ENCODE results near the gene LRRC73. TPM values are rescaled to one million over a fixed set of nuclear protein-coding genes. Genes with fewer than 3 reads are reported as not detected.
"Not testable (repeated sequence)": the region's sequence is repeated elsewhere in the genome, so short reads cannot be mapped to it uniquely, and the experiment has no call there.

Gene LRRC73
- total RNA-seq, 2 donors from 2014 or later = 0.32 to 0.43 TPM

DNA sequence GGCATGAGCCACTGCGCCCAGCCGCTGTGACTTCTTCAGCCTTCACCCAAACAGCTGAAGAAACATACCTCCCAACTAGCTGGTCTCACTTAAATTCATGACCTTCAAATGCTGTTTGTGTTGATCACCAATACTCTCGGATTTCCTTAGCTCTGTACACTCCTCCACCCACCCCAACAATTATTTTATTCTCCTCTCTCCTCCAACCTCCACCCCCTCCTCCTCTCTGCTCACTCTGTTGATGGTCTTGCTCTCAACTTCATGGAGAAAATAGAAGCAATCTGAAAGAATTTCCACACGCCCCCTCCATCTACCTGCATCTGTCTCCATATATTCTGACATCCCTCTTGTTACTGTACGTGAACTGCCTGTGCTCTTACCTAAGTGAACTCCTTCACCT is 48.2 kb downstream of the LRRC73 start:
- no peaks in the 10 kb centered on the region for H3K9me3 Mint-ChIP-seq
- no peak for DNase-seq
- peaks cover 36% of the 10 kb centered on the region for H3K27me3 Mint-ChIP-seq (ENCODE audit: low read depth)
- H3K27ac Mint-ChIP-seq = no peak overlapping the region
- H3K36me3 Mint-ChIP-seq (ENCODE audit: insufficient read depth in 2 of 2) = no peaks in the 10 kb centered on the region
- no peak for ATAC-seq (replicated peaks in 1 of 2)
- no peak overlapping the region for H3K4me3 Mint-ChIP-seq
- H3K4me1 Mint-ChIP-seq (ENCODE audit: low read depth) = no peaks in the 10 kb centered on the region

DNA sequence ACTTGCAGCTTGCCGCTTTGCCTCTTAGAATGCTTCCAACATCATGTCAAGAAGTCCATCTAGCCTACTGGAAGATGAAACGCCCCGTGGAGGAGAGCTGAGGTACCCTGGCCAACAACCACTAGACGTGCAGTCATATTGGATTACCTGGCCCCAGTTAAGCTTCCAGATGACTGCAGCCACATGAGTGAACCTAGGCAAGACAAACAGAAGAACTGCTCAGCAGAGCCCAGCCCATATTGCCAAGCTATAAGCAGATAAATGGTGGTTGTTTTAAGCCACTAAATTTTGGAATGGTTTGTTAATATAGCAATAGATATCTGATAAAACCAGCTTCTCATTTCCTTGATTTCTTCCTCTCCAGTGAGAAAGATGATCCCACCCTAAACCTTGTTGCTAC is 50.1 kb downstream of the LRRC73 start:
- peaks cover 4 to 5% of the 10 kb centered on the region in 2 donors for H3K36me3 Mint-ChIP-seq (ENCODE audit: insufficient read depth in 2 of 2)
- no peaks in the 10 kb centered on the region for H3K9me3 Mint-ChIP-seq
- no peak for DNase-seq
- peaks cover 40% of the 10 kb centered on the region for H3K27me3 Mint-ChIP-seq (ENCODE audit: low read depth)
- H3K4me3 Mint-ChIP-seq = no peak overlapping the region
- peaks cover 9% of the 10 kb centered on the region for H3K4me1 Mint-ChIP-seq (ENCODE audit: low read depth)
- no peak overlapping the region for H3K27ac Mint-ChIP-seq
- ATAC-seq (replicated peaks in 1 of 2) = no peak

DNA sequence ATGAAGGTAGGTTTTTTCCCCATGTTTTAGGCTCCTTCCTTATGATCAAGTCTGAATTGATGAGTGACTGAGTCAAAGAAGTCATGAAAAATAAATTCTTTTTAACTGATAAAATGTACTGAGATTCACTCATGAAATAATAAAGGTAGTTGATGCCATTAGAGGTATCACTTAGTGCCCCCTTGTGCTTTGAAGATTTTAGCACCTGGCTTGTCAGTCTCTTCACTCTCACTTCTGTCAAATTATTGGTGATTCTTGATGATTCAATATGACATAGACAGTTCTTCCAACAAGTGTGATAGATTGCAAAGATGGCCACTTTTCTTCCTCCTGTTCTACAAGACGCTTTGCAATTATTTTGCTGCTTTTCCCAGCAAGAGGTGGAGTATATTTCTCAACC is 50.6 kb downstream of the LRRC73 start:
- peaks cover 40% of the 10 kb centered on the region for H3K27me3 Mint-ChIP-seq (ENCODE audit: low read depth)

DNA sequence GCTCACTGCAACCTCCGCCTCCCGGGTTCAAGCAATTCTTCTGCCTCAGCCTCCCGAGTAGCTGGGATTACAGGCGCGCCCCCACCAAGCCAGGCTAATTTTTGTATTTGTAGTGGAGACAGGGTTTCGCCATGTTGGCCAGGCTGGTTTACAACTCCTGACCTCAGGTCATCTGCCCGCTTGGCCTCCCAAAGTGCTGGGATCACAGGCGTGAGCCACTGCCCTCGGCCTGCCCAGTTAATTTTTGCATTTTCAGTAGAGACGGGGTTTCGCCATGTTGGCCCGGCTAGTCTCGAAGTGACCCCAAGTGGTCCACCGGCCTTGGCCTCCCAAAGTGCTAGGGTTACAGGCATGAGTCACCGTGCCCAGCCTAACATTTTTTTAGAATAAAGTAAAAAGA is 52.0 kb downstream of the LRRC73 start:
- Mint-ChIP-seq H3K4me1 (ENCODE audit: low read depth) (peaks cover 17% of the 10 kb centered on the region), H3K27me3 (ENCODE audit: low read depth) (peaks cover 36% of the 10 kb centered on the region)
- H3K4me3 Mint-ChIP-seq; ATAC-seq (replicated peaks in 1 of 2); H3K36me3 Mint-ChIP-seq (ENCODE audit: insufficient read depth in 2 of 2); H3K27ac Mint-ChIP-seq; H3K9me3 Mint-ChIP-seq; DNase-seq: not testable (repeated sequence)

More for the DNA sequence above, 50.6 kb downstream of the LRRC73 start:
- DNase-seq (no peak), ATAC-seq (replicated peaks in 1 of 2) (no peak)
- peaks cover 9% of the 10 kb centered on the region for H3K4me1 Mint-ChIP-seq (ENCODE audit: low read depth)
- no peak overlapping the region for H3K27ac Mint-ChIP-seq
- no peak overlapping the region for H3K4me3 Mint-ChIP-seq
- no peaks in the 10 kb centered on the region for H3K9me3 Mint-ChIP-seq
- H3K36me3 Mint-ChIP-seq (ENCODE audit: insufficient read depth in 2 of 2) = peaks cover 4 to 5% of the 10 kb centered on the region in 2 donors

DNA sequence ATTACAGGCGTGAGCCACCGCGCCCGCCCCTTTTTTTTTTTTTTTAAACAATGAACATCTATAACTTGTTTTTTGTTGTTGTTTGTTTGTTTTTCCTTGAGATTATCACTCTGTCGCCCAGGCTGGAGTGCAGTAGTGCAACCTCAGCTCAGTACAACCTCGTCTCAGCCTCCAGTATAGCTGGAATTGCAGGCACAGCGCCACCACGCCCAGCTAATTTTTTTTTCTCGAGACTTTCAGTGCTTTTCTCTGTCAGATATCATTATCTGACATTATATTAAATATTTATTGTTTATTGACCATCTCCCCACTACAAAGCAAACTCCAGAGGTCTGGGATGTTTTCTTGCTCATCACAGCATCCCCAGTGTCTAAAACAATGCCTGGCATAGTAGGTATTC is 52.5 kb downstream of the LRRC73 start:
- H3K9me3 Mint-ChIP-seq = no peaks in the 10 kb centered on the region
- H3K27me3 Mint-ChIP-seq (ENCODE audit: low read depth) = peaks cover 31% of the 10 kb centered on the region
- H3K27ac Mint-ChIP-seq = no peak overlapping the region
- H3K4me1 Mint-ChIP-seq (ENCODE audit: low read depth) = peaks cover 17% of the 10 kb centered on the region
- no peak overlapping the region for H3K4me3 Mint-ChIP-seq
- DNase-seq (no peak), ATAC-seq (replicated peaks in 1 of 2) (no peak)
- peaks cover 4 to 5% of the 10 kb centered on the region in 2 donors for H3K36me3 Mint-ChIP-seq (ENCODE audit: insufficient read depth in 2 of 2)

Other genes starting within 250 kb of the LRRC73 start
- gene SLC22A7, start 212.1 kb downstream of the LRRC73 start, total RNA-seq = not detected
- gene CRIP3, start 201.5 kb downstream of the LRRC73 start, total RNA-seq = under 1 TPM; 0.82 to 0.90 TPM
- 10 to 100 TPM; 14.4 to 14.5 TPM for gene ZNF318, start 140.7 kb downstream of the LRRC73 start, total RNA-seq
- gene ABCC10, start 82.8 kb downstream of the LRRC73 start, total RNA-seq = 10 to 100 TPM; 32.8 to 36.4 TPM
- gene DLK2, start 54.8 kb downstream of the LRRC73 start, total RNA-seq = 1 to 10 TPM; 1.6 to 2.6 TPM
- 10 to 100 TPM; 68.6 to 77.2 TPM for gene TJAP1, start 32.8 kb downstream of the LRRC73 start, total RNA-seq
- 10 to 100 TPM; 63.9 to 64.4 TPM for gene YIPF3, start 6.6 kb upstream of the LRRC73 start, total RNA-seq
- 10 to 100 TPM; 39.1 to 42.4 TPM for gene POLR1C, start 6.7 kb upstream of the LRRC73 start, total RNA-seq
- gene XPO5, start 65.7 kb upstream of the LRRC73 start, total RNA-seq = 100 to 1,000 TPM; 104 to 150 TPM
- 10 to 100 TPM; 34.8 to 37.3 TPM for gene POLH, start 65.8 kb upstream of the LRRC73 start, total RNA-seq
- 100 to 1,000 TPM in 1 of 2 donors, 10 to 100 TPM in 1; 99.0 to 137 TPM for gene GTPBP2, start 118.9 kb upstream of the LRRC73 start, total RNA-seq
- 10 to 100 TPM; 40.4 to 41.3 TPM for gene MAD2L1BP, start 125.5 kb upstream of the LRRC73 start, total RNA-seq
- under 1 TPM in 1 of 2 donors, not detected in 1; 0.12 TPM for gene RSPH9, start 134.7 kb upstream of the LRRC73 start, total RNA-seq
- 10 to 100 TPM; 60.1 to 69.7 TPM for gene MRPS18A, start 177.4 kb upstream of the LRRC73 start, total RNA-seq